HEK293 (cell line): Measurements from ENCODE around the gene C22orf42.
"Not testable (repeated sequence)": the region's sequence is repeated elsewhere in the genome, so short reads cannot be mapped to it uniquely, and the experiment has no call there.

ENCODE experiments used
- ZNF133 ChIP-seq: fragments of 450-650 bp; formaldehyde crosslinking; IDR thresholded peaks from 2 replicates; pipeline ENCODE4 v1.5.1; 2016; ENCODE audit warnings: missing biosample characterization, missing genetic modification characterization
- ZSCAN18 ChIP-seq: fragments of 450-650 bp; formaldehyde crosslinking; IDR thresholded peaks from 2 replicates; pipeline ENCODE4 v1.5.1; 2016; ENCODE audit warnings: missing biosample characterization, missing genetic modification characterization

DNA sequence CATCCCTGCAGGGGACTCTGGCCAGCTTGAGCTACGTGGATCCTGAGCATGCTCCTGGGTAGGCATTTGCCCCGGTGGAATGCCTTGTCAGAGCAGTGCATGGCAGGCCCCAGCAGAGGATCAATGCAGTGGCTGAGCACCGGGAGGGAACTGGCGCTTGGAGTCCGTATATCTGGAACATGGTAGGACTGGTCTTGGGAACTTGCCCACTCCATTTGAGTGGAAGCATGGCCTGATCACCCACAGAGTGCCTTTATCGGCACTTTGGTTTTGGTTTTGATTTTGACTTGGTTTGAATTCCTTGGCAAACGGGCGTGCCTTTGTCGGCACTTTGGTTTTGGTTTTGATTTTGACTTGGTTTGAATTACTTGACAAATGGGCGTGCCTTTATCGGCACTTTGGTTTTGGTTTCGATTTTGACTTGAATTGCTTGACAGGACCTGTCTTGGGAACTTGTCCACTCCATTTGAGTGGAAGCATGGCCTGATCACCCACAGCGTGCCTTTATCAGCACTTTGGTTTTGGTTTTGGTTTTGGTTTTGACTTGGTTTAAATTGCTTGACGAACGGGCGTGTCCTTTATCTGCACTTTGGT is 21.3 kb downstream of the C22orf42 start:
- not testable (repeated sequence) for TF ChIP-seq ZSCAN18, ZNF133 (tag by site-specific recombination)
